Dermis microvascular lymphatic vessel endothelial cell (primary cell): ENCODE results near the gene COPS8. TPM values are rescaled to one million over a fixed set of nuclear protein-coding genes. Genes with fewer than 3 reads are reported as not detected.

Experiments
- DNase-seq, 2 donors: peaks; one replicate each; pipeline versions ENCODE4 v3.0.0 to v3.0.0-alpha.2; 2010; ENCODE audit warnings: low read depth in 2 of 2
- total RNA-seq: library from RNA; depleted of rRNA; stranded (reverse); fragments of >200 nt; gene quantifications from 2 replicates; pipeline ENCODE4 v1.2.1, GENCODE V29; 2014

The COPS8 gene
- total RNA-seq, 1 donor from 2014 or later, result 63.7 TPM

DNA sequence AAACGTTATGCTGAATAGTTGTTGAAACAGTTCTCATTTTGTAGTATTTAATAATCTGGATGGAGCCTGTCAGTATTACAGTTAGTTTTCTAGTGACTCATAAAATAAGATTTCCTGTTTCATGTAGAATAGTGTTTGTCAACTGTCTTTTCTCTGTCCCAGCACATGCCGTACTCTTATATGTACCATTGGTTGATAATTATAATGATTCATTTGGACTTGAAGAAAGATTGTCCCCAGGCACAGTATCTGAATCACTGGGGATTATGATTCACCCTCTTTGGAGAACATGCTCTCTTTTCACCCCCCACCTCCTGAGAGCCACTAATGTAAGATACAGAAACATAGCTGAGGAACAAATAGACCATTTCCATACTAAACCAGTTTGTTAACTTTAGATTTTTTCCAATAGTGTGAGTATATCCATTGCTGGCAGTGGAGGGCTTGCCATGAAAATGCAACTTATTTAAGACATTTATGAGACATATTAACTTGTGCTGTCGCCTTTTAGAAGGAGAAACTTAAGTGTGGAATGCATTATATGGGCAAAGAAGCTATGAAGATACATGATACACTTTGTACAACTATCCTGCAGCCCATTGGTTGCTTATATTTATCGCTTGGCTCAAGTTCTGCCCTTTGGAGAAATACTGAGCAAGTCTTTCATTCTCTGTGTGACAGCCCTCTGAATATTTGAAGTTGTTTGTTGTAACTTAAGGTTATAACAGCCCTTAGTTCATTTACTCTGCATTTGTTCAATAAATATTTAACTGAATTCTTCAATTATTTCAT, 12.4 kb downstream of the COPS8 start:
- DNase-seq, result peak in 1 of 2 donors; percentile 89

DNA sequence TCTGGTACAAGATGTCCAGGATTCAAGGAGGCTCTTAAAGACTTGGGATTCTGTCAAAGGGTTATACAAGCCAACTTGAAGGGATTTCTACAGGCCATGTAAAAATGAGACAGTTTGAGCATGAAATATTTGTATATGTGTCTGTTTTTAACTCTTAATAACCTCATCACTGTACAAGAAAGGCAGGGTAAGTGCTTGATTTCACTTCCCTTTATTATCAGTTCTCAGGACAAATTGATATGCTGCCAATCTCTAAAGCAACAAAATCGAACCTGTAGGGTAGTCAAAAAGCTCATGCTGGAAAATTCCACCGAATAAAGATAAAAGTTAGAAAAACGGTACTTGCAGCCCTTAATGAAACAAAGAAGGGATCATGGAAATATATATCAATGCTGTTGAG, 14.1 kb downstream of the COPS8 start:
- DNase-seq, result no peak

GRCh38 chr2:237101118-237101979, 15.7 kb downstream of the COPS8 start:
- DNase-seq, result no peak

DNA sequence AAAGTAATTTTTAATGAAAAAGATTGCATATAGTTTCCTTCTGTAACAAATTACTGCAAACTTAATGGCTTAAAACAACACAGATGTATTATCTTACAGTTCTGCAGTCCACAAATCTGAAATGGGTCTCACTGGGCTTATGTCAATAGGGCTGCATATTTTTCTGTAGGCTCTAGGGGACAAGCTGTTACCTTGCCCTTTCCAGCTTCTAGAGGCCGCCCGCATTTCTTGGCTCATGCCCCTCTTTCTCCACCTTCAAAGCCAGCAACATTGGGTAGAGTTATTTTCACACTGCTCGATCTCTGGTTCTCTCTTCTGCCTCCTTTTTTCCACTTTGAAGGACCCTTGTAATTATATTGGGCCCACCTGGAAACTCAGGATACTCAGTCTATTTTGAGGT, 16.7 kb downstream of the COPS8 start:
- no peak for DNase-seq

- no peak for DNase-seq
Observed at GRCh38 chr2:237109421-237109934, 23.8 kb downstream of the COPS8 start.

GRCh38 chr2:237113026-237113795, 27.5 kb downstream of the COPS8 start:
- DNase-seq, result no peak

GRCh38 chr2:237115870-237116269, 30.2 kb downstream of the COPS8 start:
- no peak for DNase-seq

DNA sequence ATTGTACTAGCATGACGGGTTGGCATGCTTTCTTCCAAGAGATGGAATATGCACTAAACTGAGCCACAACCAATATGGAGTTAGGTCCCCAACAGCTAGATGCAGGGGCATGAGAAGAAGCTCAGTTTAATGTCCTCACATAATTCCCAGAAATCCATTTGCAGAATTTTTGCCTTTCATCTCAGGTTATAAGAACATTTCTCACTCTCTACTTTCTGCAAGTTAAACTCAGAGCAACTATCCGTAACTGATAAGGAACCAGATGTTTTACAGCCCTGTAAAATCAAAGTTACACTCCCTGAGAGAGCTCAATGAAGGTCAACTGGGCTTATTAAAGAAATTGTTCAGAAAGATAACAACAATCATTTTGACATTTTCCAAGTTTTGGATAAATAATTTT, 30.7 kb downstream of the COPS8 start:
- no peak for DNase-seq

GRCh38 chr2:237118025-237118424, 32.3 kb downstream of the COPS8 start:
- DNase-seq, result no peak

- DNase-seq, result no peak
Observed at GRCh38 chr2:237118561-237119155, 33.0 kb downstream of the COPS8 start.

DNA sequence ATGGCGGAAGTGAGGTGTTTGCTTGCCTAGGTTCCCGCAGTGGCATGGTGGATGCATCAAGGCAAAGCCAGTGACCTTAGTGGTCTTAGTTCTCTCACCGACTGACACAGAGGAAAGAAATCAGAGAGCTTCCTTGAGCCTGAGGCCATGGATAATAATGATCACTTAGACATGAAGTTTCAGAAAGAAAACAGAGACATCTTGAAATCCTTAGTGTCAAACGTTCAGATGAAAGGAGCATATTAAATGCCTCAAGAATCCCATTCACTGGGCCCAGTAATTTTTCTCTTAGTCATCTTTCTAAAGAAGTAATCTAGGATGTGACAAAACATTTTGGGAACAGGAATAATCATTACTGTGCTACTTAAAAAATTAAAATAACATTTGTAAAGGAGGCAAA, 35.2 kb downstream of the COPS8 start:
- no peak for DNase-seq

DNA sequence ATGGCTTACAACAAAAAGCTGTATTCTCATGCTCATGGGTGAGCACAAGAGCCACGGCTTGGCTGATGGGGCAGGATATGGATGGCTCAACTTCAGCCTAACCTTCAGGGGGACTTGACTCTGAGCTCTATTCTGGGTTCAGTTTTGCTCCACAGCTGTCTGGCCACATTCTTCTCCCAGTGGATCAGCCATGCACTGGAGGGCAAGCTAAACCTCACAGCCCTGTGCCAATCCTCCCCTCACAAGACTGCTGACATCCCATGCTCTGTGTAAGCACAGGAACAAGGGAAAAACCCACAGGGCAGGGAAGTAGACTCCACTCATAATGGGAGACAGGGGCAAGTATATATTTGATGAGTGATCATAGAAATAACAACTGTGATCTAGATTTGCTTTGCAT, 35.6 kb downstream of the COPS8 start:
- DNase-seq, result no peak

DNA sequence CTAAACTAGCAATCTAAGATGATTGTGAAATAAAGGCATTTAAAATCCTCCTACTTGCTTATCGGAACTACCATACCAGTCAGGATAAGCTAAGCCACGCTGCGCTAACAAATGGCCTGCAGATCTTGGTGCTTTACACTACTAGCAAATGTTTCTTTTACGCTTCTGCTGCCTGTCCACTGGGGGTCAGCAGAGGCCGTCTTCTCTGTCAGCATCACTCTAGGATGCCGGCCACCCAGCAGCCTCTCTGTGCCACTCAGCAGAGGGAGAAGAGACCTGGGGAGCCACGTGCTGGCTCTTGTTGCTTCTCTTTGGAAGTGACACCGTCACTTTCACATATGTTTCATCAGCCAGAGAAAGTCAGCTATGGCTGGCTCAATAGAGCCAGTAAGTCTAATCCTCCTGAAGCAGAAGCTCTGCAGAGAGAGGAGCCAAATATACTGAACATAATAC, 36.6 kb downstream of the COPS8 start:
- DNase-seq, result peak; percentile 12 to 81

- no peak for DNase-seq
Observed at GRCh38 chr2:237124820-237125219, 39.1 kb downstream of the COPS8 start.

DNA sequence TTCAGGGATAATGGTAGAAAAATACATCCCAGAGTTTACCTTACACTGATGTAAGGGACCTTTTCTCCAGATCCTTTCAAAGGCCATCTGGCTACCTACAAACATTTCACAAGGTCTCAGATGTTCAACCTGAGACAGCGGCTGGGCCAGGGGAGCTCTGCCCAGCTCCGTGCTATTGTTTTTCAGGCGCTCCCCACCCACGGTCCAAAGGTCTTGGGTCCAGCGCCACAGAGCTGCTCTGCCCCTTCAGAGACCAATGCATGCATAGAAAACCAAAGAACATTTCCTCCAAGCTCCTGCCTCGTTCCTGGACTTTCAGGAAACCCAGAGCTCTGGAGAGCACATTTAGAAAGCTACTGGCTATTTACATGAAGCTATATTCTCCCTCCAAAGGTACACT, 40.3 kb downstream of the COPS8 start:
- no peak for DNase-seq

GRCh38 chr2:237126519-237127174, 41.0 kb downstream of the COPS8 start:
- DNase-seq, result no peak

- DNase-seq, result peak in 1 of 2 donors; percentile 98
Observed at GRCh38 chr2:237128026-237128703, 42.5 kb downstream of the COPS8 start.

GRCh38 chr2:237128845-237129592, 43.3 kb downstream of the COPS8 start:
- no peak for DNase-seq

DNA sequence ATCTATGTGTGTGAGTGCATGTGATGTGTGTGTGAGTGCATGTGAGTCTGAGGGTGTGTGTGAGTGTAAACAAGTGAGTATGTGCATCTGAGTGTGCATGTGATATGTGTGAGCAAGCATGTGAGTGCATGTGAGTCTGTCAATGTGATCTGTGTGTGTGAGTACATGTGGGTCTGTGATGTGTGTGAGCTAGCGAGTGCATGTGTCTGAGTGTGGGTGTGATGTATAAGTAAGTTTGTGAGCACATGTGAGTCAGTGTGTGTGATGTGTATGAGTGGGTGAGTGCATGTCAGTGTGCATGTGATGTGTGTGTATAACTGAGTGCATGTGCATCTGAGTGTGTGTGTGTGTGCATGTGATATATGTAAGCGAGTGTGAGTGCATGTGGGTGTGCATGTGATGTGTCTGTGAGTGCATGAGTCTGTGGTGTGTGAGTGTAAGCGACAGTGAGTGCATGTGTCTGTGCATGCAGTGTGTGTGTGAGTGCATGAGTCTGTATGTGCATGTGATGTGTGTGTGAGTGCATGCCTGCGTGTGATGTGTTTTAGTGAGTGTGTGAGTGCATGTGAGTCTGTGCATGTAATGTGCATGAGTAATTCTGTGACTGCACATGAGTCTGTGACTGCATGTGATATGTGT, 44.1 kb downstream of the COPS8 start:
- DNase-seq, result no peak
